Stomach (tissue), 9 donors: ENCODE measurements around the gene ERVK3-1. TPM values are rescaled to one million over a fixed set of nuclear protein-coding genes. Genes with fewer than 3 reads are reported as not detected.

Source experiments
- DNase-seq, 2 donors: peaks; one replicate each; pipeline versions ENCODE4 v3.0.0 to v3.0.0-alpha.2; 2013 to 2019
- H3K27ac ChIP-seq, 5 donors: fragments of 200-600 bp in 4 of 5; sonication (generic) in 4 of 5; one replicate each; pipeline ENCODE4 v1.5.1; 2013 to 2019; ENCODE audit warnings: mild to moderate bottlenecking in 1 of 5, moderate library complexity in 1 of 5
- H3K27me3 ChIP-seq, 3 donors: fragments of 200-600 bp; sonication (generic); one replicate each; pipeline ENCODE4 v1.5.1; 2017 to 2019; ENCODE audit warnings: mixed run types in 1 of 3
- H3K36me3 ChIP-seq, 4 donors: fragments of 200-600 bp; sonication (generic); 1 replicate in 3 of 4; 2 replicates in 1 of 4; pipeline ENCODE4 v1.5.1; 2016 to 2019
- H3K4me1 ChIP-seq, 4 donors: fragments of 200-600 bp; sonication (generic); one replicate each; pipeline ENCODE4 v1.5.1; 2016 to 2019
- H3K4me3 ChIP-seq, 4 donors: fragments of 200-600 bp; sonication (generic) in 3 of 4; one replicate each; pipeline ENCODE4 v1.5.1; 2016 to 2019; ENCODE audit warnings: mild to moderate bottlenecking in 1 of 4
- H3K9me3 ChIP-seq, 4 donors: fragments of 200-600 bp; sonication (generic); one replicate each; pipeline ENCODE4 v1.5.1; 2016 to 2019
- CTCF ChIP-seq, 7 experiments: fragments of 450-650 bp in 4 of 7; fragments of 200-600 bp in 3 of 7; sonication (generic) in 3 of 7; IDR thresholded peaks; one replicate each; pipeline ENCODE4 v1.5.1; 2016 to 2019; ENCODE audit warnings: antibody characterized with exemption in 7 of 7, control low read depth in 2 of 7, mild to moderate bottlenecking in 1 of 7
- EP300 ChIP-seq: sonication (generic); formaldehyde crosslinking; IDR thresholded peaks from one replicate; pipeline ENCODE4 v1.6.1; 2017; ENCODE audit warnings: antibody characterized with exemption
- POLR2A ChIP-seq, 4 donors: fragments of 450-650 bp; IDR thresholded peaks; one replicate each; pipeline ENCODE4 v1.6.1; 2016; ENCODE audit warnings: antibody characterized with exemption in 4 of 4, control low read depth in 2 of 4, mild to moderate bottlenecking in 1 of 4, moderate library complexity in 1 of 4
- POLR2AphosphoS5 ChIP-seq, 3 donors: sonication (generic); formaldehyde crosslinking; IDR thresholded peaks; one replicate each; pipeline ENCODE4 v1.6.1; 2016; ENCODE audit warnings: antibody characterized with exemption in 3 of 3
- WGBS, 5 donors: extraction: QIAGEN DNeasy Blood & Tissue Kit in 3 of 5; methylation state at CpG; one replicate each; pipeline versions ENCODE4 v1.1.5 to v1.1.7; 2013 to 2018; 5-methylcytosine and 5-hydroxymethylcytosine counted together
- intact Hi-C: fragments of 100-400 bp; cut with DNase I; formaldehyde crosslinking; loops from one replicate; pipeline ENCODE4 v1.15.1; 2023; ENCODE audit warnings: low total_unique reads
- polyA plus RNA-seq, 3 donors: library from polyadenylated mRNA; stranded (reverse); fragments of 200-250 nt; gene quantifications; one replicate each; pipeline ENCODE4 v1.2.3, GENCODE V29; 2013
- total RNA-seq, 5 donors: library from RNA; depleted of rRNA; stranded (reverse); fragments of >200 nt; gene quantifications; one replicate each; pipeline versions ENCODE4 v1.1.0 to v1.2.3, GENCODE V29; 2014 to 2016
- donor health status: healthy with polysubstance abuse.
- donor health status: Bipolar disorder and iron deficiency.
- donor health status: healthy.

The ERVK3-1 gene
- total and polyA plus RNA-seq, 8 donors = 25.0 to 93.6 (median 41.5) TPM

GRCh38 chr19:58349590-58349989 is 44.4 kb downstream of the ERVK3-1 start:
- Histone ChIP-seq H3K27ac (no peak overlapping the region), H3K36me3 (peaks cover 0 to 7% (median 0%) of the 10 kb centered on the region in 4 donors), H3K9me3 (peaks cover 0 to 7% (median 0%) of the 10 kb centered on the region in 4 donors), H3K4me1 (peaks cover 5 to 45% (median 23%) of the 10 kb centered on the region in 4 donors), H3K27me3 (peaks cover 5 to 99% (median 35%) of the 10 kb centered on the region in 3 donors), H3K4me3 (no peak overlapping the region)
- intact Hi-C loops = no loop called here
- no peak for DNase-seq
- WGBS, 5 donors = 40 to 53% (median 45%) methylated on average over 8 of the region's 8 CpGs
- no peak for TF ChIP-seq CTCF (IDR thresholded peaks at IDR 0.05)
- TF ChIP-seq POLR2AphosphoS5 (IDR thresholded peaks at IDR 0.05) = no peak
- no peak for TF ChIP-seq POLR2A (IDR thresholded peaks at IDR 0.05)

GRCh38 chr19:58350001-58350861 is 45.1 kb downstream of the ERVK3-1 start:
- peaks cover 0 to 7% (median 0%) of the 10 kb centered on the region in 4 donors for H3K36me3 ChIP-seq
- 20 to 52% (median 32%) methylated on average over 50 to 84 of the region's 84 CpGs for WGBS, 5 donors
- TF ChIP-seq CTCF (IDR thresholded peaks at IDR 0.05) = no peak
- TF ChIP-seq POLR2AphosphoS5 (IDR thresholded peaks at IDR 0.05) = no peak
- TF ChIP-seq POLR2A (IDR thresholded peaks at IDR 0.05) = no peak
- TF ChIP-seq EP300 = no peak
- H3K27me3 ChIP-seq = peaks cover 5 to 99% (median 35%) of the 10 kb centered on the region in 3 donors
- H3K4me1 ChIP-seq = peaks cover 5 to 45% (median 23%) of the 10 kb centered on the region in 4 donors
- no peak overlapping the region for H3K27ac ChIP-seq
- peak overlapping the region in 2 of 4 donors; percentile 22 to 24 for H3K4me3 ChIP-seq
- intact Hi-C loops = no loop called here
- H3K9me3 ChIP-seq = peaks cover 0 to 7% (median 0%) of the 10 kb centered on the region in 4 donors
- peak in 1 of 2 donors; percentile 61 for DNase-seq

GRCh38 chr19:58350871-58351557 is 45.8 kb downstream of the ERVK3-1 start:
- intact Hi-C loops = no loop called here
- H3K27me3 ChIP-seq = peaks cover 5 to 99% (median 37%) of the 10 kb centered on the region in 3 donors
- H3K4me3 ChIP-seq = no peak overlapping the region

More at GRCh38 chr19:58350871-58351557, 45.8 kb downstream of the ERVK3-1 start:
- Histone ChIP-seq H3K4me1 (peaks cover 7 to 51% (median 26%) of the 10 kb centered on the region in 4 donors), H3K36me3 (peaks cover 0 to 7% (median 0%) of the 10 kb centered on the region in 4 donors), H3K27ac (no peak overlapping the region), H3K9me3 (peaks cover 1 to 8% (median 3%) of the 10 kb centered on the region in 4 donors)
- no peak for DNase-seq
- no peak for TF ChIP-seq POLR2AphosphoS5 (IDR thresholded peaks at IDR 0.05)
- no peak for TF ChIP-seq CTCF (IDR thresholded peaks at IDR 0.05)
- no peak for TF ChIP-seq EP300
- TF ChIP-seq POLR2A (IDR thresholded peaks at IDR 0.05) = no peak
- 65 to 79% (median 66%) methylated on average over 23 to 34 of the region's 34 CpGs for WGBS, 5 donors
